GM12874 (cell line): ENCODE results near the gene NRXN3.

ENCODE experiments used
- TF ChIP-seq, protein P1 (sequence below): IDR thresholded peaks from 2 replicates; pipeline ENCODE4 v1.5.1; 2011; ENCODE audit warnings: low read depth, mild to moderate bottlenecking, control low read depth, low read length, moderate library complexity; ENCODE audit not compliant: insufficient read depth

The NRXN3 gene

DNA sequence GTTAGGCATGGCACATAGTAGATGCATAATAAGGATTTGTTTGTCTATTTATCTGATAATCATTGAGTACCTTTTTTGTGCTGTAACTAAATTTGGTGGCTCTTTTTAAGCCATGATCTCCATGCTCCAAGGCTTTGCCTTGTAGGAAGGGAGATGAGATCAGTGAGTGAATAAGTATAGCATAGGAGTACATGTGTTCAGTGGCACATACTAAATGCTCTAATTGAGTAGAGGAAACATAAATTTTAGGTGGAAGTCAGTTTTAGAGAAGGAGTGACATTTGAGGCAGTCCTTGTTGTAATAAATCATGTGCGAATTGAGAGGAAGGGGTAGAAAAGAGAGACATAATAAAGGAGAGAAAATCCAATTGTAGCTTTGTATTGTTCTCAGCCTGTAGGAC, 482.6 kb downstream of the NRXN3 start:
- TF ChIP-seq, protein P1, sequence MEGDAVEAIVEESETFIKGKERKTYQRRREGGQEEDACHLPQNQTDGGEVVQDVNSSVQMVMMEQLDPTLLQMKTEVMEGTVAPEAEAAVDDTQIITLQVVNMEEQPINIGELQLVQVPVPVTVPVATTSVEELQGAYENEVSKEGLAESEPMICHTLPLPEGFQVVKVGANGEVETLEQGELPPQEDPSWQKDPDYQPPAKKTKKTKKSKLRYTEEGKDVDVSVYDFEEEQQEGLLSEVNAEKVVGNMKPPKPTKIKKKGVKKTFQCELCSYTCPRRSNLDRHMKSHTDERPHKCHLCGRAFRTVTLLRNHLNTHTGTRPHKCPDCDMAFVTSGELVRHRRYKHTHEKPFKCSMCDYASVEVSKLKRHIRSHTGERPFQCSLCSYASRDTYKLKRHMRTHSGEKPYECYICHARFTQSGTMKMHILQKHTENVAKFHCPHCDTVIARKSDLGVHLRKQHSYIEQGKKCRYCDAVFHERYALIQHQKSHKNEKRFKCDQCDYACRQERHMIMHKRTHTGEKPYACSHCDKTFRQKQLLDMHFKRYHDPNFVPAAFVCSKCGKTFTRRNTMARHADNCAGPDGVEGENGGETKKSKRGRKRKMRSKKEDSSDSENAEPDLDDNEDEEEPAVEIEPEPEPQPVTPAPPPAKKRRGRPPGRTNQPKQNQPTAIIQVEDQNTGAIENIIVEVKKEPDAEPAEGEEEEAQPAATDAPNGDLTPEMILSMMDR = no peak

GRCh38 chr14:78653173-78653572, 483.0 kb downstream of the NRXN3 start:
- TF ChIP-seq, protein P1 = no peak

DNA sequence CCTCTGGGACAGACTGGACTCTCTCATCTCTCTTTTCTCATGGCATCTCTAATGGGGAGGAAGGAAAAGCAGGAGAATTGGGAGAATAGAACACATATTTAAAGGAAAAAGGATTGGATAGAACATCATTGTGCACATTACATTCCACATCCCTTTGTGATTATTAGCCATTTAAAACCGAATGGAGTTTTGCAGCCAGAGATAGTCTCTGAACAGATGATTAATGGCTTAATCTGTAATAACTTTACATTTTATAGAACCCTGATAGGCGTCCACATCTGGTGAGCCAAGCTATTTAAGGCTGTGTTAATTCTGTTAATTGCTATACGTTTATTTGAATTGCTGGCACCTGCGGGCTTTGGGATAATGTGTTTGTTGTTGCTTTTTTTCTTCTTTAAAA, 487.3 kb downstream of the NRXN3 start:
- TF ChIP-seq, protein P1 = no peak

- TF ChIP-seq, protein P1 = no peak
Observed at GRCh38 chr14:78664841-78665240, 494.7 kb downstream of the NRXN3 start.

DNA sequence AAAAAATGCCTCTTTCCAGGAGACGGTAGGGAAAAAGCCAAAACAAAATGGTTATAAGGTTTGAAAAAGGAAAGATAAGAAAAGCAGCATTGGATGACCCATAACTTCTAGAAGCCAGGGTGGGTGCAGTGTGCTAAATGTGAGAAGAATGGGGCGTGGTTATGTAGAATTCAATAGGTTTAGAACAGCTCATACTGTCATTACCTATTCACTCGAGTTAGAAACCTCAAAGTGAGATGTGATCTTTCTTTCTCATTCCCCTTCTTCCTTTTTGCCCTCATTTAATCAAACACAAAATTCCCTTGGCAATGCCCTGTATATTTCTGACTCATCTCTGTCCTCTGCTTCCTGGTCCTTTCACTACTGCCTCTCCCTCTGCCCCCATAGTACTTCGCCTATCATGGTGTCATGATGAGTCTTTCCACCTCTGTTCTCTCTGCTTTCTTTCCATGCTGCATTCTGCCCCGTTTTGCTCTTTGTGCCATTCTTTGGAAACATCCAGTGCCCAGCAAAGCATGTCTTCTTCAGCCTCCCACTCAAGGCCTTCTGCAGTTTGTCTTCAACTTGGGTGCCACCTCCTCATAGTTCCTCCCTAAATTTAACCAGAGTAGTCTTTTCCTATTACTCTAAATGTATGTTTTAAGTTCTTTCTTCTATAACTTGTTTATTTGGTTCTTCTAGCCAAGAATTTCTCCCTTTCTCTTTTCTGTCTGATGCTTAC, 496.3 kb downstream of the NRXN3 start:
- TF ChIP-seq, protein P1 = no peak

GRCh38 chr14:78667141-78667540, 497.0 kb downstream of the NRXN3 start:
- TF ChIP-seq, protein P1 = no peak

- TF ChIP-seq, protein P1 = no peak
Observed at GRCh38 chr14:78673845-78674244, 503.7 kb downstream of the NRXN3 start.
